HepG2 (cell line): ENCODE data around the gene ACACB. TPM values are rescaled to one million over a fixed set of nuclear protein-coding genes. Genes with fewer than 3 reads are reported as not detected.

Experiments used
- ATAC-seq: fragments of 200-7000 bp; cut with Tn5 transposase; 3 replicates; pipeline ENCODE4 v1.9.1; 2020; ENCODE audit warnings: mild to moderate bottlenecking, moderate library complexity
- BruUV-seq: library from RNA; stranded (reverse); fragments of 400-500 nt; replicated peaks from 2 replicates; lab custom pipeline; 2021; lab: Mats Ljungman, UMichigan
- CTCF ChIA-PET: fragments of 300-600 bp; formaldehyde crosslinking; extraction: SDS; loops from one replicate; lab custom pipeline; 2021; ENCODE audit warnings: low total read pairs, inconsistent platforms, low intra/inter-chr PET ratio; lab: Yijun Ruan, JAX
- POLR2A ChIA-PET: fragments of 350-600 bp; sonication (Branson Sonifier 250); formaldehyde crosslinking; loops from one replicate; lab custom pipeline; 2020; ENCODE audit warnings: antibody characterized with exemption, inconsistent platforms; lab: Yijun Ruan, JAX
- DNase-seq: peaks from one replicate; pipeline ENCODE4 v3.0.0-alpha.2; 2015; ENCODE audit warnings: low spot score
- FAIRE-seq: peaks from 3 replicates; lab custom pipeline; 2011; peaks lifted over from hg19 to GRCh38; lab: Jason Lieb, UNC
- H2AFZ ChIP-seq: one replicate; pipeline ENCODE4 v1.6.1; 2011; ENCODE audit warnings: low read length, inconsistent platforms
- H3K27ac ChIP-seq: fragments of 300-600 bp; 3 replicates; pipeline ENCODE4 v1.8.0; 2011; ENCODE audit warnings: mixed run types, mild to moderate bottlenecking, mixed read lengths, low read length, inconsistent platforms; ENCODE audit not compliant: insufficient read depth; ENCODE audit errors: extremely low read length
- H3K27me3 ChIP-seq, 2 experiments: fragments of 200-600 bp in 1 of 2; 2 replicates in 1 of 2; 3 replicates in 1 of 2; pipeline versions ENCODE4 v1.6.0 to v1.8.0; 2011; ENCODE audit warnings: low read length in 2 of 2, mild to moderate bottlenecking in 2 of 2, moderate library complexity in 2 of 2, inconsistent platforms in 1 of 2; ENCODE audit not compliant: insufficient read depth in 2 of 2, control insufficient read depth in 1 of 2
- H3K36me3 ChIP-seq, 2 experiments: fragments of 200-600 bp in 1 of 2; replicated peaks in 1 of 2; 2 replicates in 1 of 2; 3 replicates in 1 of 2; pipeline versions ENCODE4 v1.5.1 to v1.8.0; 2011; ENCODE audit warnings: low read length in 2 of 2, inconsistent platforms in 1 of 2; ENCODE audit not compliant: insufficient read depth in 2 of 2, control insufficient read depth in 1 of 2
- H3K4me1 ChIP-seq: 2 replicates; pipeline ENCODE4 v1.5.1; 2012; ENCODE audit warnings: low read length, inconsistent platforms; ENCODE audit not compliant: insufficient read depth
- H3K4me2 ChIP-seq: 2 replicates; pipeline ENCODE4 v1.6.0; 2011; ENCODE audit warnings: low read depth, low read length, inconsistent platforms
- H3K4me3 ChIP-seq, 3 experiments: fragments of 200-600 bp in 1 of 3; sonication (generic), shearing (Covaris generic) in 1 of 3; replicated peaks in 1 of 3; 2 replicates each; pipeline ENCODE4 v1.5.1; 2011 to 2016; ENCODE audit warnings: low read length in 3 of 3, inconsistent platforms in 2 of 3, low read depth in 2 of 3, mild to moderate bottlenecking in 2 of 3, control low read depth in 1 of 3, mixed read lengths in 1 of 3; ENCODE audit not compliant: insufficient read depth in 1 of 3
- H3K79me2 ChIP-seq: one replicate; pipeline ENCODE4 v1.6.1; 2011; ENCODE audit warnings: low read length, inconsistent platforms; ENCODE audit not compliant: insufficient read depth
- H3K9ac ChIP-seq: 2 replicates; pipeline ENCODE4 v1.6.0; 2011; ENCODE audit warnings: mild to moderate bottlenecking, low read depth, low read length, inconsistent platforms; ENCODE audit not compliant: insufficient read depth
- H3K9me3 ChIP-seq: 2 replicates; pipeline ENCODE4 v1.5.1; 2012; ENCODE audit warnings: mild to moderate bottlenecking, low read length
- H4K20me1 ChIP-seq: 2 replicates; pipeline ENCODE4 v1.6.0; 2011; ENCODE audit warnings: inconsistent platforms, mild to moderate bottlenecking, low read length, moderate library complexity; ENCODE audit not compliant: insufficient read depth
- HOXA3 ChIP-seq: sonication (generic); formaldehyde crosslinking; IDR thresholded peaks from 2 replicates; pipeline ENCODE4 v1.5.0; 2020; ENCODE audit warnings: missing genetic modification reagents
- IKZF4 ChIP-seq: sonication (generic); formaldehyde crosslinking; IDR thresholded peaks from 2 replicates; pipeline ENCODE4 v1.5.1; 2020; ENCODE audit warnings: borderline replicate concordance, mild to moderate bottlenecking, low read depth, missing genetic modification reagents; ENCODE audit errors: not compliant biosample characterization
- MIXL1 ChIP-seq: IDR thresholded peaks from 2 replicates; pipeline ENCODE4 v1.6.1; 2016
- POLR2A ChIP-seq, 2 experiments: IDR thresholded peaks; 2 replicates each; pipeline ENCODE4 v1.6.1; 2011; ENCODE audit warnings: low read depth in 2 of 2, low read length in 2 of 2, mild to moderate bottlenecking in 1 of 2, moderate library complexity in 1 of 2; ENCODE audit not compliant: insufficient read depth in 1 of 2
- POLR2G ChIP-seq: fragments of 200-400 bp; formaldehyde crosslinking; IDR thresholded peaks from 2 replicates; pipeline ENCODE4 v1.6.1; 2018; ENCODE audit warnings: mild to moderate bottlenecking, low read depth, low read length, moderate library complexity
- RXRB ChIP-seq: IDR thresholded peaks from 2 replicates; pipeline ENCODE4 v1.6.1; 2016; ENCODE audit warnings: borderline replicate concordance, missing genetic modification reagents, missing compliant biosample characterization
- SRSF1 ChIP-seq: fragments of 200-400 bp; formaldehyde crosslinking; optimal IDR thresholded peaks from 2 replicates; pipeline ENCODE3; 2017; ENCODE audit warnings: mild to moderate bottlenecking, low read depth, low read length, moderate library complexity
- YEATS2 ChIP-seq: sonication (generic); formaldehyde crosslinking; IDR thresholded peaks from 2 replicates; pipeline ENCODE4 v1.4.0; 2020; ENCODE audit warnings: missing genetic modification reagents, borderline replicate concordance
- ZBTB38 ChIP-seq: sonication (generic); formaldehyde crosslinking; IDR thresholded peaks from 2 replicates; pipeline ENCODE4 v1.5.1; 2020; ENCODE audit warnings: mild to moderate bottlenecking, missing genetic modification reagents
- ZFY ChIP-seq: sonication (generic); formaldehyde crosslinking; IDR thresholded peaks from 2 replicates; pipeline ENCODE4 v1.4.0; 2020; ENCODE audit warnings: missing genetic modification reagents
- ZMYM3 ChIP-seq: sonication (generic); formaldehyde crosslinking; IDR thresholded peaks from 2 replicates; pipeline ENCODE4 v1.5.1; 2020; ENCODE audit warnings: mild to moderate bottlenecking, missing genetic modification reagents
- ZNF614 ChIP-seq: IDR thresholded peaks from 2 replicates; pipeline ENCODE4 v1.6.1; 2018; ENCODE audit warnings: missing biosample characterization, missing genetic modification reagents, inconsistent platforms, borderline replicate concordance
- ZNF619 ChIP-seq: sonication (generic); formaldehyde crosslinking; IDR thresholded peaks from 2 replicates; pipeline ENCODE4 v1.4.0; 2020; ENCODE audit warnings: mild to moderate bottlenecking, missing genetic modification reagents
- ZNF747 ChIP-seq: sonication (generic); formaldehyde crosslinking; IDR thresholded peaks from 2 replicates; pipeline ENCODE4 v1.8.1; 2023; ENCODE audit warnings: missing genetic modification reagents, mild to moderate bottlenecking, borderline replicate concordance
- ZNF83 ChIP-seq: sonication (generic); formaldehyde crosslinking; IDR thresholded peaks from 2 replicates; pipeline ENCODE4 v1.4.0; 2020; ENCODE audit warnings: missing genetic modification reagents, mild to moderate bottlenecking, borderline replicate concordance
- WGBS: methylation state at CpG from one replicate; pipeline ENCODE4 v1.1.6; 2017; ENCODE audit warnings: low lambda C conversion rate; 5-methylcytosine and 5-hydroxymethylcytosine counted together
- in situ Hi-C: cut with HindIII; loops from 2 replicates; pipeline ENCODE4 v1.10.0; 2017; ENCODE audit warnings: low pct_unique_long_range_greater_than_20kb; ENCODE audit not compliant: extremely low pct_ligation_motif_present
- intact Hi-C: fragments of 100-400 bp; cut with micrococcal nuclease; formaldehyde crosslinking; loops from one replicate; pipeline ENCODE4 v1.10.0; 2022; ENCODE audit not compliant: unreplicated experiment
- polyA plus RNA-seq, 8 experiments: library from polyadenylated mRNA; depleted of rRNA in 3 of 8; stranded (reverse) in 7 of 8; unstranded in 1 of 8; fragments of >200 nt; fragmentation: Illumina TruSeq in 4 of 8; extraction: Trizol in 4 of 8; gene quantifications; 2 replicates each; pipeline versions ENCODE4 v1.2.1 to v1.2.3, GENCODE V29; 2011 to 2016; ENCODE audit warnings: low read depth in 4 of 8, missing spikeins in 1 of 8, mixed read lengths in 1 of 8; ENCODE audit not compliant: insufficient read depth in 1 of 8
- total RNA-seq, 5 experiments: library from RNA; depleted of rRNA; stranded (reverse); fragments of >200 nt; fragmentation: Illumina TruSeq; extraction: Trizol; gene quantifications; 2 replicates each; pipeline ENCODE4 v1.2.3, GENCODE V29; 2016; ENCODE audit warnings: low read depth in 1 of 5
- TF ChIP-seq, protein P1 (sequence below): sonication (generic); formaldehyde crosslinking; IDR thresholded peaks from 2 replicates; pipeline ENCODE4 v1.5.0; 2020; ENCODE audit warnings: mild to moderate bottlenecking, missing genetic modification reagents
- TF ChIP-seq, protein P2 (sequence below): sonication (generic); formaldehyde crosslinking; IDR thresholded peaks from 2 replicates; pipeline ENCODE4 v1.4.0; 2020; ENCODE audit warnings: mild to moderate bottlenecking, missing genetic modification reagents
- TF ChIP-seq, protein P3 (sequence below): IDR thresholded peaks from 2 replicates; pipeline ENCODE4 v1.6.1; 2016; ENCODE audit warnings: missing genetic modification reagents, missing compliant biosample characterization

The ACACB gene
- total and polyA plus RNA-seq, 2 of the 13 experiments (the other 11 are each of a cell fraction or from before 2014, with no cell fraction given), result 6.2 to 8.6 TPM

DNA sequence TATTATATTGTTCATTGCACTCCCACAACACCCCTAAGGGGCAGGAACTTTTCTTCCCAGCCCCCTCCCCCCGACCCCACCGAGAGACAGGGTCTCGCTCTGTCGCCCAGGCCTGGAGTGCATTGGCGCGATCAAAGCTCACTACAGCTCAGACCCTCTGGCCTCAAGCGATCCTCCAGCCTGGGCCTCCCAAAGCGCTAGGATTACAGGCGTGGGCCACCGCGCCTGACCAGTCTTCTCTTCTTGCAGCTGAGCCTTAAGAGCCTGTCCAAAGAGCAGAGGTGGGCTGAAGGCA is 19.3 kb upstream of the ACACB start:
- H3K9ac ChIP-seq, result peak overlapping the region; percentile 62
- peak; percentile 70 for FAIRE-seq
- H3K79me2 ChIP-seq, result peaks cover 33% of the 10 kb centered on the region
- ChIA-PET POLR2A (interaction anchor here (0.6 kb wide), 1 partner anchor 13 kb away, joined by 3 read pairs; no protein-coding TSS in a partner anchor), CTCF (no interaction called here)
- H3K36me3 ChIP-seq, result peaks cover 6 to 25% of the 10 kb centered on the region in 2 experiments
- BruUV-seq, result no TSS peak
- no peak overlapping the region for H2AFZ ChIP-seq
- intact Hi-C loops, result loop anchor here (5.0 to 10.0 kb wide), 2 partner anchors 215 to 432 kb away; partner anchors contain the start of gene DAO
- H3K4me3 ChIP-seq, result peak overlapping the region; percentile 66 to 86 (median 86); a peak in 5 of 6 replicates
- no peak for DNase-seq
- no peaks in the 10 kb centered on the region; the same call in 1 of the 2 replicates for H4K20me1 ChIP-seq
- peaks cover 55% of the 10 kb centered on the region for H3K4me1 ChIP-seq
- no peaks in the 10 kb centered on the region; a peak in 1 of 5 replicates for H3K27me3 ChIP-seq
- no peak for ATAC-seq
- H3K4me2 ChIP-seq, result peak overlapping the region; percentile 90
- no peaks in the 10 kb centered on the region for H3K9me3 ChIP-seq
- WGBS, result 5% methylated on average over 5 of the region's 11 CpGs
- in situ Hi-C loops, result loop anchor here (10.0 kb wide), 1 partner anchor 212 kb away; the partner anchor contains the start of gene DAO
- peak overlapping the region; percentile 91 for H3K27ac ChIP-seq
- TF ChIP-seq HOXA3 (CRISPR knock-in tag) (peak; percentile 10; the same call in 1 of the 2 replicates), ZMYM3 (CRISPR knock-in tag) (peak; percentile 89), ZNF747 (no peak), ZFY (CRISPR knock-in tag) (peak; percentile 64; the same call in 1 of the 2 replicates), SRSF1 (peak; percentile 25), IKZF4 (CRISPR knock-in tag) (no peak), RXRB (CRISPR knock-in tag) (no peak), ZBTB38 (CRISPR knock-in tag) (0 out of 2 replicates have a peak, but pooled peaks have one; percentile 13), ZNF614 (0 out of 2 replicates have a peak, but pooled peaks have one; percentile 9), MIXL1 (CRISPR knock-in tag) (0 out of 2 replicates have a peak, but pooled peaks have one; percentile 23), POLR2G (peak; percentile 61), ZNF83 (CRISPR knock-in tag) (no peak), POLR2A (IDR thresholded peaks at IDR 0.05; ENCODE audit: insufficient read depth in 1 of 2, low read depth in 2 of 2, low read length in 2 of 2) (0 out of 4 replicates have a peak, but pooled peaks of 1 of the 2 experiments have one; percentile 55), ZNF619 (CRISPR knock-in tag) (no peak), YEATS2 (CRISPR knock-in tag) (0 out of 2 replicates have a peak, but pooled peaks have one; percentile 2)
- TF ChIP-seq, protein P1, sequence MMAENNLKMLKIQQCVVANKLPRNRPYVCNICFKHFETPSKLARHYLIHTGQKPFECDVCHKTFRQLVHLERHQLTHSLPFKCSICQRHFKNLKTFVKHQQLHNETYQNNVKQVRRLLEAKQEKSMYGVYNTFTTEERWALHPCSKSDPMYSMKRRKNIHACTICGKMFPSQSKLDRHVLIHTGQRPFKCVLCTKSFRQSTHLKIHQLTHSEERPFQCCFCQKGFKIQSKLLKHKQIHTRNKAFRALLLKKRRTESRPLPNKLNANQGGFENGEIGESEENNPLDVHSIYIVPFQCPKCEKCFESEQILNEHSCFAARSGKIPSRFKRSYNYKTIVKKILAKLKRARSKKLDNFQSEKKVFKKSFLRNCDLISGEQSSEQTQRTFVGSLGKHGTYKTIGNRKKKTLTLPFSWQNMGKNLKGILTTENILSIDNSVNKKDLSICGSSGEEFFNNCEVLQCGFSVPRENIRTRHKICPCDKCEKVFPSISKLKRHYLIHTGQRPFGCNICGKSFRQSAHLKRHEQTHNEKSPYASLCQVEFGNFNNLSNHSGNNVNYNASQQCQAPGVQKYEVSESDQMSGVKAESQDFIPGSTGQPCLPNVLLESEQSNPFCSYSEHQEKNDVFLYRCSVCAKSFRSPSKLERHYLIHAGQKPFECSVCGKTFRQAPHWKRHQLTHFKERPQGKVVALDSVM (CRISPR knock-in tag), result peak; percentile 98
- TF ChIP-seq, protein P2, sequence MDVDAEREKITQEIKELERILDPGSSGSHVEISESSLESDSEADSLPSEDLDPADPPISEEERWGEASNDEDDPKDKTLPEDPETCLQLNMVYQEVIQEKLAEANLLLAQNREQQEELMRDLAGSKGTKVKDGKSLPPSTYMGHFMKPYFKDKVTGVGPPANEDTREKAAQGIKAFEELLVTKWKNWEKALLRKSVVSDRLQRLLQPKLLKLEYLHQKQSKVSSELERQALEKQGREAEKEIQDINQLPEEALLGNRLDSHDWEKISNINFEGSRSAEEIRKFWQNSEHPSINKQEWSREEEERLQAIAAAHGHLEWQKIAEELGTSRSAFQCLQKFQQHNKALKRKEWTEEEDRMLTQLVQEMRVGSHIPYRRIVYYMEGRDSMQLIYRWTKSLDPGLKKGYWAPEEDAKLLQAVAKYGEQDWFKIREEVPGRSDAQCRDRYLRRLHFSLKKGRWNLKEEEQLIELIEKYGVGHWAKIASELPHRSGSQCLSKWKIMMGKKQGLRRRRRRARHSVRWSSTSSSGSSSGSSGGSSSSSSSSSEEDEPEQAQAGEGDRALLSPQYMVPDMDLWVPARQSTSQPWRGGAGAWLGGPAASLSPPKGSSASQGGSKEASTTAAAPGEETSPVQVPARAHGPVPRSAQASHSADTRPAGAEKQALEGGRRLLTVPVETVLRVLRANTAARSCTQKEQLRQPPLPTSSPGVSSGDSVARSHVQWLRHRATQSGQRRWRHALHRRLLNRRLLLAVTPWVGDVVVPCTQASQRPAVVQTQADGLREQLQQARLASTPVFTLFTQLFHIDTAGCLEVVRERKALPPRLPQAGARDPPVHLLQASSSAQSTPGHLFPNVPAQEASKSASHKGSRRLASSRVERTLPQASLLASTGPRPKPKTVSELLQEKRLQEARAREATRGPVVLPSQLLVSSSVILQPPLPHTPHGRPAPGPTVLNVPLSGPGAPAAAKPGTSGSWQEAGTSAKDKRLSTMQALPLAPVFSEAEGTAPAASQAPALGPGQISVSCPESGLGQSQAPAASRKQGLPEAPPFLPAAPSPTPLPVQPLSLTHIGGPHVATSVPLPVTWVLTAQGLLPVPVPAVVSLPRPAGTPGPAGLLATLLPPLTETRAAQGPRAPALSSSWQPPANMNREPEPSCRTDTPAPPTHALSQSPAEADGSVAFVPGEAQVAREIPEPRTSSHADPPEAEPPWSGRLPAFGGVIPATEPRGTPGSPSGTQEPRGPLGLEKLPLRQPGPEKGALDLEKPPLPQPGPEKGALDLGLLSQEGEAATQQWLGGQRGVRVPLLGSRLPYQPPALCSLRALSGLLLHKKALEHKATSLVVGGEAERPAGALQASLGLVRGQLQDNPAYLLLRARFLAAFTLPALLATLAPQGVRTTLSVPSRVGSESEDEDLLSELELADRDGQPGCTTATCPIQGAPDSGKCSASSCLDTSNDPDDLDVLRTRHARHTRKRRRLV, result 0 out of 2 replicates have a peak, but pooled peaks have one; percentile 77
- TF ChIP-seq, protein P3, sequence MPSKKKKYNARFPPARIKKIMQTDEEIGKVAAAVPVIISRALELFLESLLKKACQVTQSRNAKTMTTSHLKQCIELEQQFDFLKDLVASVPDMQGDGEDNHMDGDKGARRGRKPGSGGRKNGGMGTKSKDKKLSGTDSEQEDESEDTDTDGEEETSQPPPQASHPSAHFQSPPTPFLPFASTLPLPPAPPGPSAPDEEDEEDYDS, result peak; percentile 39; the same call in 1 of the 2 replicates
